OCI-M2 (cell line): ENCODE results near the gene TRIM2.
"Not testable (repeated sequence)": the region's sequence is repeated elsewhere in the genome, so short reads cannot be mapped to it uniquely, and the experiment has no call there.

Experiments
- DNase-seq: peaks from one replicate; lab custom pipeline; 2025; ENCODE audit not compliant: unreplicated experiment; lab: John Stamatoyannopoulos, UW

Gene TRIM2

DNA sequence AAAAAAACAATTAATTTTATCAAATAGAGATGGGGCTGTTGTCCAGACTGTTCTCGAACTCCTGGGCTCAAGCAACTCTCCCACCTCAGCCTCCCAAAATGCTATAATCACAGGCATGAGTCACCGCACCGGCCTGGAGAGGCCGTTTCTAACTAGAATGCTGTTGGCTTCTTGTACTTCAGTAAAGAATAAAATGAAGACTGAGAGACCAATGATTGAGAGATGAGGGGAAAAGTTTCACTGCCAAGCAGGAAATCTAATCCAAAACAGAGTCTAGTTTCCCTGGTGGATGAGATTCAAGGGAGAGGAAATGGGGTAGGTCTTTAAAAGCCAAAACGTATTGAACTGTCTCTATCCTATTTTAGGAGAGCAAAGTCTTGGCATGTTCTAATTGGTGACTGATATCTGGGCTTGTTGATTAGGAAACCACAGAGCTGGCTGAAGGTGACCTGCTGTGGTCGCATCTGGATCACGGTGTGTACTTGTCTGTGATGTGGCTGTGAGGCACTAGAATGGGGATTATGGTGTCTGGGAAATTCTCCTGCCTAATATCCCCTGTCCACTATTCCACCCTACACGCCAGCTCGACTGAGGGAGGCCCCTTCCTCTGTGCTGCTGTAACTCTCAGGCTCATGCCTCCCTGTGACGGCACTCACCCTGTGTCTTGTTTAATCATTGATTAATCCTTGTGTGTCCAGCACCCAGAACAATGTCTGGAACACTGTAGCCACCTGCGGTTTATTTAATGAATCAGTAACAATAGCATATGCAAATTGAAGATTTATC is 15.0 kb upstream of the TRIM2 start:
- DNase-seq: no peak

DNA sequence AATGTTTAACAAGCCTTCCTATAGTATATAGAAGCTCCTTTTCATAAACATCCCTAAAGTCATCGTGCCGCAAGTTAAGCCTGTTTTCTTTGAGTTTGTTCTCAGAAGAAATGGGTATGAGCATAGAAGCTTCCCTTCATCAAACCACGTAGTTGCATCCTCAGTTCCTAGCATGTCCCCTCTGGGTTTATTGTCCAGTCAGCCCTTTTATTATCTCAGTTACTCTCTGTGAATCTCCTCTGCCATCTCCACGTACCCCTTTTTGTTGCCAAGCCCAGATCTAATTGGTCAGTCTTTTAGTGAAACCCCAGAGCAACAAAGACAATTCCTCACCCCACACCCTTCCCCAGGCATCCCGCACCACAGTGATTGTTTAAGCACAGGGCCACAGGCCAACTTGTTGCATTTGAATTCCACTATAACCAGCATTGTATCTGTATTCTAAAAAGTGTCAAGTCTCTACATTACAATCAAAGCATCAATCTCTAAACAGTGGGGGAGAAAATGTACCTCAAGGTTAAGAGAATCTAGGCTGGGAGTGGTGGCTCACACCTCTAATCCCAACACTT is 12.4 kb upstream of the TRIM2 start:
- no peak for DNase-seq

DNA sequence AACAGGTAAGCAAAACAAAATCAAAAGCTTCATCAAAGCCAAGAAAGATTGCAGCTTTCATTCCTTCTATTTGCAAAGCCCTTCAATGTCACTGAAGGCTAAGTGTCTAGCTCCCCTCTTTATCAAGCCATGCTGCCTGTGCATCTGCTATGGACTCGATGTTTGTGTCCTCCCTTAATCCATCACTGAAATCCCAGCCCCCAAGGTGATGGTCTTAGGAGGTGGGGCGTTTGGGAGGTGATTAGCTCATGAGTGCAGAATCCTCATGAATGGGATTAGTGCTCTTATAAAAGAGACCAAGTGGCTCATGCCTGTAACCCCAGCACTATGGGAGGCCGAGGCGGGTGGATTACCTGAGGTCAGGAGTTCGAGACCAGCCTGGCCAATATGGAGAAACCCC is 6.9 kb upstream of the TRIM2 start:
- DNase-seq: no peak

DNA sequence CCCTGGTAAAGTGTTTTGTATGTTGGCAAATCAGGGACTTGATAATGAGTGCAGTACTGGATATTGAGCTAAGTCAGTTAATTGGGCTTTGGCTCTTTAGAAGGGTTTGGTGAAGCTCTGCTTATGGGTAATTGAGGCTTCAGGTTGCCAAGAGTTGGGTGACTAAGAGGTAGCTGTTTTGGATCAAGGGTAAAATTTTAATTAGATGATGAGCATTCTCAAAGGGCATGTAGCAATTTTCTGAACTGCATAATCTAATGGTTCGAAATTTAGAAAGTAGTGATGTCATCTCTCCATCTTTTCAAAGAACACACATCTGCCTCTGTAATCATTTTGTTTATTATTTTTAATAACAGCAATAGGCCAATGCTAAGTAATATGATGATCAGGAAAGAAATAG is 5.5 kb upstream of the TRIM2 start:
- DNase-seq: no peak

DNA sequence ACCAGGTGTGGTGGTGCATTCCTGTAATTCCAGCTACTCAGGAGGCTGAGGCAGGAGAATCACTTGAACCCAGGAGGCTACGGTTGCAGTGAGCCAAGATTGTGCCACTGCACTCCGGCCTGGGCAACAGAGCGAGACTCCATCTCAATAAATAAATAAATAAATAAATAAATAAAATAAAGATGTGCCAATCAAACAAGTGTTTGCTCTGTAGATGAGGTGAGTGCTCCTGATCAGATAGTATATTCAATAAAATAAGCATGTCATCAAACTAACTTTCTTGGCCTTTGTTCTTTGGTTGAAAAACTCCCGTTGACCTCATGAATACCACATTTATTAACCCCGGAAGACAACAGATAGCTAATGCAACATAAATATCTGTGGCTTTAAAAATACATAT is 497 bp upstream of the TRIM2 start:
- DNase-seq: not testable (repeated sequence)

DNA sequence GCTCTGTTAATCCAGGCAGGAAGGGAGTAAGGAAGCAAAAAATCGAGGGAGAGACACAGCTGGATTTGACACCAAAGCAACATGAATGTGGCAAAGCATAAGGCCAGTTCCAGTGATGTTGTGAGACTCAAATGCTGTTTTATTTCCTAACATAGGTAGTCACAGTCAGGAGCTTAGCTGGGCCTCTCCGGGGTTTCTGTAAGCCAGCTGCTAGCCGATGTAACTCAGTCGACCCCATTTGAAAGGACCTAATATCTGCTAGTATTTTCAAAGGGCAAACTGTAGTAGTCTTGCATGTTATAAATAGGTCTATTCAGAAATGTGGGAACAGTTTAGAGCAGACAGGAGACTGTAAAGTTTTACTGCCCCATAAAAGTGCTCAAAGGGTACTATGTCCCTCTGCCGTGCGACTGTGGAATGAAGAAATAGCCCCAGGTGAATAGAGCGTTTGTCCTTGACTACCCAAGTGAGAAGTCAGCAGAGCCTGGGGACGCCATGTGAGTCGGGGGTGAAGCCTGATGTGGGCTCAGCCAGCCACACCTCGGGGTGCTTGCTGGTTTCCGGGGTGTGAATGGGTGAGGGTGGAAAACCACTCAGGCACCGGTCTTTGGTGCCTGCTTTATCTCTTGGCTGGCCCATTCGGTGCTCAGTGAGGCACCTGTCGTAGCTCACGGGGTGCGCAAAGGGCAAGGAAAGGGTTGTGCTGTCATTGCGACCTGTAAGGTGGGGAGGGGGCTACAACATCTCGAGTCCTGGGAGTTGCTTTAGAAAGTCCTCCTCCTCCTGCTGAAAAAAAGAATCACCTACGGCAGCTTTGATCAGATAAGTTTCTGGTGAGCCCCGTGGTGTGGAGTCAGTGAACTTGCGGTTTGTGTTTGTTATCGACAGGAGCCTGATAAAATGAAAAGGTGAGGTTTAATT is 745 bp downstream of the TRIM2 start:
- no peak for DNase-seq

DNA sequence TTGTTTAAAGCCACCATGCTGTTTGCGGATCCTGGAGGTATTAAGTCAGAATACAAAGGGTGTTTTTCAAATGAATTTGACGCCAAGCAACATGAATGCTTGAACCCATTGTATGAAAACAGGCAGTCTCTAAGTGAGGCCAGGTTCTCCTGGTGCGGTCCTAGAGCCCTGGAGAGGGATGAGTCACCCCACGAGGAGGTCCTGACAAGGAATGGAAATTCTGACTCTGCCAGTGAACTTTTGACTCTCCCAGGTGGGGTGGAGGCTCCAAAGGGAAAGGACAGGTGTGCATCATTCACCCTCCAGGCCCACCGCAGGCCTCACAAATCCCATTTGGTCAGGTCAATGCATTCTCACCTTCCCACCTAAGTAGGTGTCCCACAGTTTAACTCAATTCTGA is 1.5 kb downstream of the TRIM2 start:
- DNase-seq: no peak

DNA sequence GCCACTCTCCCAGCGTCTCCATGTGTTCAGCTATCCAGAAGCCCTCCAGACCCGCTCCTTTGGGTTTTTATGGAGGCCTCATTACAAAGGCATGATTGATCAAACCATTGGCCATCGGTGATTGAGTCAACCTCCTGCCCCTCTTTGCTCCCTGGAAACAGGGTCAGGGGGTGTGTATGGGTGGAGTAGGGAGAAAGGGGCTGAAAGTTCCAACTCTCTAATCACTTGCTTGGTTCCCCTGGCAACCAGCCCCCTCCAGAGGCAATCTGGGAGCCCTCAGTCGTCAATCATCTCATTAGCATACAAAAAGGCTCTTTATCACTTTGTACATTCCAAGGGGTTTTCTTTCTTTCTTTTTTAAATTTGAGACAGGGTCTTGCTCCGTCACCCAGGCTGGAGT is 2.3 kb downstream of the TRIM2 start:
- DNase-seq: no peak

DNA sequence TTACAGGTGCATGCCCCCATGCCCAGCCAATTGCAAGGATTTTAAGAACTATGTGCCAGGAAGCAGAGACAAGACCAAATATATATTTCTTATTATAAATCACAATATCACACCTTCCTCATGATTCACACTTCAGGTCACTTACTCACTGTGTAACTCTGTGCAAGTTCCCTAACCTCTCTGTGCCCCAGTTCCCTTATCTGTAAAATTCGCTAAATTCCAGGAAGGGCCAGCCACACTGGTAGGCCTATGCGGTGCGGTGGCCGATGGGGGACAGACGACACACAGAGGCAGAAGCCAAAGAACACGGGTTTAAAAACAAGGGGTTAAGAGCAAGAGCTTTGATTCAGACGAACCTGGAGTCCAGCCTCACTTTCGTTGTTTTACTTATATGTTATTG is 2.8 kb downstream of the TRIM2 start:
- no peak for DNase-seq

DNA sequence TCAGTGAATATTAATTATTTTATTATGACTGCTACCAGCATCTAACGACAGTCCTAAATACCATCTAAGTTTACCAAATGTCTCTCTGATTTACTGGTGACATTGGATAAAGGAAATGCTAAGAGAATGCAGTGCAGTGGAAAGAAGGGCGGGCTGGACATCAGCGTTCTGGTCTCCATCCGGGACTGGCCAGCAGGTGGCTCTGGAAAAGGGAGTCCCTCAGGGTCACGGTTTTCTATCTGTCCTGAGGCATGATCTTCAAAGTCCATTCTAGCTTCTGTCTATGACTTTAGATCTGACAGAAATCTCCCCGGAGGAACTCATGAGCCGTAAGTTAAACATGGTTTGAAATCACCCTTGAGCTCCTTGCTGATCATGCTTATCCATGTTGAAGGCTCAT is 3.3 kb downstream of the TRIM2 start:
- no peak for DNase-seq

DNA sequence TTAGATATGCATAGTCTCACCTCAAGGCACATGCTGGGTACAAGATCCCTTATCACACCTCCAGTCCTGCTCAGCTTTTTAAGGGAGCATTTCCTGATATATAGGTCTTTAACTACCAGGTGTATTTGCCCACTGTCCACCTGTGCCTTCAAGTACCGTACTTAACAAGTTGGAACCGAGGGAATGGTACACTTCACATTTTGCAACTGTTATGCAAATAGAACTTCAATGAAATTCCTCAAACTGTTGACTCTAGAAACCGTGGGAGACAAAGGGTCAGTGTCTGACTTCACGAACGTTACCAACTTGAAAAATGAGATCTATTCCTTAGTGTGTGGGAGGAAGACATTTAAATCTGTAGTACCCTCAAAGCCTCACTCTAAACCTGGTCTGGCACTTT is 5.2 kb downstream of the TRIM2 start:
- DNase-seq: no peak

DNA sequence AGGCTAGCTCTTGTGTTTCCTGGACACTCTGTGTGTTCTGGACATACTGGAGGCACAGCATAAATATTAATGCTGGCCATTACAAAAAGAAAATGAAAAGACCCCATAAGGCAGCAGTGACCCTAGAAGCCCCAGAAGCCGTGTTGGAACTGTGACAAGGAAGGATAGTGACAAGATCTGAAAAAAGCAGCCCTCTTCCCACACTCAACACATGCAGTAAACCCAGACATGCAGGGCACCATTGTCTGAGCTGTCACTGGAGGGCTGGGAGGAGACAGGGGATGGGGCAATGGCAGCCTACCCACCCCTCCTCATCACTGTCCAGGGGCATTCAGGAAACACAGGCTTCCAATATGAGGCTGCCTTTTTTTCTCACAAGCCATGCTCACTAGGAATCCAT is 6.5 kb downstream of the TRIM2 start:
- no peak for DNase-seq

DNA sequence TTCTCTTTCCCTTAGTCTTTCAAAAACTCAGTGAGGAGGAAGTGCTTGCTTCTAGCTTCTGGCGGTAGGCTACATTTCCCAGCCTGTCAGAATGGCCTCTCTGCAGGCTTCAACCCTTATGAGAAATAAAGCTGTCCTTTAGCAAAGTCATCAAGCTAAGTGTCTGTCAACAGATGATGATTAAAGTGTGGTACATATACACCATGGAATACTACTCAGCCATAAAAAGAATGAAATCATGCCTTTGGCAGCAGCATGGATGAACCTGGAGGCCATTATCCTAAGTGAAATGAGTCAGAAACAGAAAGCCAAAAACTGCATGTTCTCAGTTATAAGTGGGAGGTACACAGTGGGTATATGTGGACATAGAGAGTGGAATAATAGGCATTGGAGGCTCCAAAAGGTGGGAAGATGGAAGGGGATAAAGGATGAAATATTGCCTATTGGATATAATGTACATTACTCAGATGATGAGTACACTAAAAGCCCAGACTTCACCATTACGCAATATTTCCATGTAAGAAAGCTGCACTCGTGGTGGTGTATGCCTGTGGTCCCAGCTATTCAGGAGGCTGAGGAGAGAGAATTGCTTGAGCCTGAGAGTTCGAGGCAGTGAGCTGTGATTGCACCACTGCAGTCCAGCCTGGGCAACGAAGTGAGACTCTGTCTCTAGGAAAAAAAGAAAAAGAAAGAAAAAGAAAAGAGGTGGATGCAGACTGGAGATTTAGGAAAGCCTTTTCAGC is 7.9 kb downstream of the TRIM2 start:
- DNase-seq: no peak

DNA sequence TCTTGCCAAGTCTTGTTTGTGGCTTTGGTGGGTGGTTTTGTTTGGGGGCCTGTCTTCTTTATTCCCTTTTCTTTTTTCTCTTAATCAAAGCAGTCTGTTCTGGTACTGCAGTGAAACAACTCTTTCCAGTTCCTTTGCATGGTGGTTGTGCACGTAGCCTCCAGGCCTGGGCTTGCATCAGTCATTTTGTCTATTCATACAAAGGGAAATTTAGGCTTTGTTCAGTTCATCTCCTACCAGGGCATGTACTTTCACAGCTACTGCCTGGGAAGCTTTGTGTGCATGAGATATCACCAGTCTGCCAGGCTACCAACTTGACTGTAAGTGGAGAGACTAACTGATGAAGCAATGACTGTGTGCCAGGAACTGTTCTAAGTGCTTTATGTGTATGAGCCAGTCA is 8.5 kb downstream of the TRIM2 start:
- DNase-seq: no peak

DNA sequence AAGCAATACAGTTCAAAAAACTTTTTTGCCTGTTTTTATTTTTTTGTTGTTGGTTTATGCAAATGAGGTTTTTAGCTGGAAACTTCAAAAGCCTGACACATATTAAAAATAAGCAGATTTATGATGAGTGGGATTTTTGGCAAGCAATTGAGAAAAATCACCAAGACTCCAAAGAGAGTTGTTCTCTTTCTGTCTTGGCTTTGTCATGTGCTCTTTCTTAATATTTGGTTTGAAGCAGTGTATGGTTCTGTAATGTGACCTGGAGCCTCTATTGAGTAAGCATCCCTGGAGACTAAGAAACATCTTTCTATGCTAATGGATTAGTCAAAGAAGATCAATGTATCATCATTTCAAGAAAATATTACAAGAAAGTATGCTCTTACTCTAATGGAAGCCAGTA is 11.7 kb downstream of the TRIM2 start:
- DNase-seq: no peak

DNA sequence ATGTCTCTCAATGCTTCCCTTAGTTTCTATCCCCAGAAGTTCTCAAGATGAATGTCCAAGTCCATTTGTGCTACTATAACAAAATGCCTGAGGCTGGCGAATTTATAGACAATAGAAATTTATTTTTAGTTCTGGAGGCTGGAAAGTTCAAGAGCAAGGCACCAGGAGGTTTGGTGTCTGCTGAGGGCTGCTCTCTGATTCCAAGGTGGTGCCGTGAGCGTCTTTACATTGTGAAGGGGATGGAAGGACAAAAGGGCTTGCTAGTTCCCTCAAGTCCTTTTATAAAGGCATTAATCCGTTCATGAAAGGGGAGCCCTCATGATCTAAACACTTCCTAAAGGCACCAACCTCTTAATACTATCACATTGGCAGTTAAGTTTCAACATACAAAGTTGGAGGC is 12.3 kb downstream of the TRIM2 start:
- no peak for DNase-seq

DNA sequence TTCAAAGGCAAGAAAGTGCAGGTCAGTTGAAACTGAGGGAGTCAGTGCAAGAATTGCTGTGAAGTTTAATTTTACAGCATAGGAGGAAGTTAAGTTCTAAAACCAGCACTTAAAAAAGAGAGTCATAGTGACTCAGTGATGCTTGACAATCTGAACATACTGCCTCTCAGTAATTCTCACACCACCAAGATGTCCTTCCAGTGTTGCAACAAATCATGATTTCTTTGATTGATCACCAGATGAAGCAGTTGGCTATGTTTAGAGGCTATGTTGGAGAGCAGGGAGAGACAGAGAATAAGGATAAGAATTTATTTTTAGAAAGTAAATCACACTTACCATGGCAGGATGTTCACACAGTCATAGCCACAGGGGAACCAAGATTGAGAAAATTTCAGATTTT is 13.2 kb downstream of the TRIM2 start:
- no peak for DNase-seq

DNA sequence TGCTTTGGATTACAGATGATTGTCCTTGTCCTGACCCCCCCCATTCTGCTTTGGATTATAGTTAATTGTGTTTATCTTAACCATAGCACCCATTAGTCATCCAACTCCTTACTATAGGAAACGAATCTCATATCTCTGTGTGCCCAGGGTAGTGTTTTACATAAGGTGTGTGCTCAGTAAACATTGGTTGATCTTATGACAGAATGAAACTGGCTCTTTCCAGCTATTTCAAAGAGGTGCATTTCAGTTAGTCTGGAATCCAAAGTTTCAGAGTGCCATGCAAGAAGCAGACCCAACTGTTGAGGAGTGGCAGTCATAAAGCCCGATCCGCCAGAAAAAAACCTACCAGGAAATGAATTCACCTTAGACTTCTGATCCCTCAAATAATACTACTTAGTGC is 14.7 kb downstream of the TRIM2 start:
- no peak for DNase-seq

DNA sequence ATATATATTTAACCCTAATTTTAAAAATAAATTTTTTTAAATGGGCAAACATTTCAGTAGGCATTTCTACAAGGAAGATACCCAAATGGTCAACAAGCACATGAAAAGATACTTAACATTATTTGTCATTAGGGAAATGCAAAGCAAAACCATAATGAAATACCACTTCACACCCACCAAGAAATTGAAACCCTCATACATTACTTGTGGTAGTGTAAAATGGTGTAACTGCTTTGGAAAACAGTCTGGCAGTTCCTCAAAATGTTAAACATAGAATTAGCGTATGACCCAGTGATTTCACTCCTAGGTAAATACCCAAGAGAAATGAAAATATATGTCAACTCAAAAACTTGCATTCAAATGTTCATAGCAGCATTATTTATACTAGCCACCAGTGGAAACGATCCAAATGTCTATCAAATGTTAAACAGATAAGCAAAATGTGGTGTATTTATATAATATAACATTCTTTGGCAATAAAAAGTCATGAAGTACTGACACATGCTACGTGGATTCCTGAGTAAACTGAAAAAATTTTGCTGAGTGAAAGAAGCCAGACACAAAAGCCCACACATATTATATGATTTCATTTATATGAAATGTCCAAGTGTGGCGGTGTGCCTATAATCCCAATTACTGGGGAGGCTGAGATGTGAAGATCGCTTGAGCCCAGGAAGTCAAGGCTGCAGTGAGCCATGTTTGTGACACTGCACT is 16.6 kb downstream of the TRIM2 start:
- no peak for DNase-seq

DNA sequence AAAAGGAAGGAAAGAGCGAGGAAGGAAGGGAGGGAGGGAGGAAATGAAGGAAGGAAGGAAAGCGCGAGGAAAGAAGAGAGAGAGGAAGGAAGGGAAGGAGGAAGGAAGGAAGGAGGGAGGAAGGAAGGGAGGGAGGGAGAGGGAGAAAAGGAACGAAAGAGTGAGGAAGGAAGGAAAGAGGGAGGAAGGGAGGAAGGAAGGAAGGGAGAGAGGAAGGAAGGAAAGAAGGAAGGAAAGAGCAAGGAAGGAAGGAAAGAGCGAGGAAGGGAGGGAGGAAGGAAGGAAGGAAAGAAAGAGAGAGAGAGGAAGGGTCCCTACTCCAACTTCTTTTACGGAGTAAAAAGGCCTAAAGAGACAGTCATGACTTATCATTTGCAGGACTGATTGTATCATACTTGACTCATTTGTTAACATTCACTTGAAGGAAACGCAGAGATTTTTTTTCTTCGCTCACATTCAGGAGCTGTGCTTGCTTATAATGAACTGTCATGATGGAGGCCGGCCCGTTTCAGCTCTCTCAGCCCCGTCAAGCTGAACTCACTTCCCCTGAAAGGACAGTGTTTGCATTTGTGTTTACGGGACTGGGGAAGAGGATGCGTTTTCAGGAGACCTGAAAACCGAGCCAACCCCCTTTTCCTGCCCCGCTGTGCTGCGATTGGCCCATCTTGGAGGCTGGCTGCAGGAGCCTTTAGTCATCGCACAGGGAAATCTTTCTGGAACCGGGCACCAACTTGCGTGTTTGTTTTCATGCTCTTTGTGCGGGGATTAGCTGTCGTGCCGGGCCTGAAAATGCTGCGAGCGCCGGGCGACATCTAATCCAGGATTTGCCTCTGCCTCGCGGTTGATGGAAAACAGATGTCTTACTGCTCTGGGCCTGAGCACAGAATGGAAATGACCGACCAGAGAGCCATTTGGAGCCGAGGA is 17.8 kb downstream of the TRIM2 start:
- no peak for DNase-seq
